Skeletal muscle cell (primary cell): ENCODE results near the gene ADGRF3.
"Not testable (repeated sequence)": the region's sequence is repeated elsewhere in the genome, so short reads cannot be mapped to it uniquely, and the experiment has no call there.

ENCODE experiments used
- DNase-seq: peaks from one replicate; pipeline ENCODE4 v3.0.0-alpha.2; 2010; ENCODE audit warnings: low read depth
- H3K4me3 ChIP-seq: 2 replicates; pipeline ENCODE4 v1.5.1; 2011; ENCODE audit warnings: low read depth, mild to moderate bottlenecking, control low read depth, low read length, moderate library complexity

ADGRF3 gene

GRCh38 chr2:26324903-26325302 is 21.7 kb downstream of the ADGRF3 start:
- no peak overlapping the region for H3K4me3 ChIP-seq
- no peak for DNase-seq

GRCh38 chr2:26324479-26324878 is 22.1 kb downstream of the ADGRF3 start:
- DNase-seq, H3K4me3 ChIP-seq: not testable (repeated sequence)

GRCh38 chr2:26318950-26319349 is 27.6 kb downstream of the ADGRF3 start:
- no peak overlapping the region for H3K4me3 ChIP-seq

GRCh38 chr2:26317377-26318105 is 29.0 kb downstream of the ADGRF3 start:
- H3K4me3 ChIP-seq: no peak overlapping the region
- DNase-seq: no peak

More at GRCh38 chr2:26318950-26319349, 27.6 kb downstream of the ADGRF3 start:
- no peak for DNase-seq

- DNase-seq: no peak
- H3K4me3 ChIP-seq: no peak overlapping the region
Measured at GRCh38 chr2:26316845-26317244, 29.7 kb downstream of the ADGRF3 start.

GRCh38 chr2:26316041-26316440 is 30.5 kb downstream of the ADGRF3 start:
- no peak overlapping the region for H3K4me3 ChIP-seq
- no peak for DNase-seq

GRCh38 chr2:26314243-26314642 is 32.3 kb downstream of the ADGRF3 start:
- no peak for DNase-seq

GRCh38 chr2:26313446-26313845 is 33.1 kb downstream of the ADGRF3 start:
- no peak for DNase-seq
- H3K4me3 ChIP-seq: no peak overlapping the region

More at GRCh38 chr2:26314243-26314642, 32.3 kb downstream of the ADGRF3 start:
- no peak overlapping the region for H3K4me3 ChIP-seq

- H3K4me3 ChIP-seq: no peak overlapping the region
- DNase-seq: no peak
Measured at GRCh38 chr2:26312471-26312870, 34.1 kb downstream of the ADGRF3 start.

GRCh38 chr2:26309921-26310320 is 36.7 kb downstream of the ADGRF3 start:
- no peak for DNase-seq

GRCh38 chr2:26305540-26305939 is 41.0 kb downstream of the ADGRF3 start:
- no peak for DNase-seq
- H3K4me3 ChIP-seq: no peak overlapping the region

More at GRCh38 chr2:26309921-26310320, 36.7 kb downstream of the ADGRF3 start:
- H3K4me3 ChIP-seq: no peak overlapping the region

GRCh38 chr2:26305094-26305493 is 41.5 kb downstream of the ADGRF3 start:
- DNase-seq, H3K4me3 ChIP-seq: not testable (repeated sequence)

GRCh38 chr2:26302846-26303245 is 43.7 kb downstream of the ADGRF3 start:
- H3K4me3 ChIP-seq: no peak overlapping the region
- no peak for DNase-seq

GRCh38 chr2:26300234-26300925 is 46.2 kb downstream of the ADGRF3 start:
- peak overlapping the region; percentile 44 for H3K4me3 ChIP-seq

GRCh38 chr2:26299471-26300101 is 47.0 kb downstream of the ADGRF3 start:
- H3K4me3 ChIP-seq: peak overlapping the region; percentile 44
- DNase-seq: no peak

More at GRCh38 chr2:26300234-26300925, 46.2 kb downstream of the ADGRF3 start:
- DNase-seq: no peak

GRCh38 chr2:26298638-26299393 is 47.8 kb downstream of the ADGRF3 start:
- H3K4me3 ChIP-seq: peak overlapping the region; percentile 44
- DNase-seq: no peak

GRCh38 chr2:26298286-26298637 is 48.3 kb downstream of the ADGRF3 start:
- H3K4me3 ChIP-seq: no peak overlapping the region
- no peak for DNase-seq

- DNase-seq: no peak
- no peak overlapping the region for H3K4me3 ChIP-seq
Measured at GRCh38 chr2:26297061-26297460, 49.5 kb downstream of the ADGRF3 start.

- DNase-seq: no peak
- H3K4me3 ChIP-seq: no peak overlapping the region
Measured at GRCh38 chr2:26295511-26295910, 51.1 kb downstream of the ADGRF3 start.

GRCh38 chr2:26292646-26293045 is 53.9 kb downstream of the ADGRF3 start:
- no peak for DNase-seq
- no peak overlapping the region for H3K4me3 ChIP-seq
